K562 (cell line): ENCODE measurements around the gene SKOR1. TPM values are rescaled to one million over a fixed set of nuclear protein-coding genes. Genes with fewer than 3 reads are reported as not detected.

Experiments used
- CEBPB ChIP-seq: fragments of 450-650 bp; IDR thresholded peaks from 2 replicates; pipeline ENCODE4 v1.6.1; 2016; ENCODE audit warnings: missing genetic modification characterization, missing compliant biosample characterization
- CXXC5 ChIP-seq: fragments of 250-450 bp; sonication (Bioruptor Pico); IDR thresholded peaks from 2 replicates; pipeline ENCODE4 v1.8.0; 2022; ENCODE audit warnings: inconsistent platforms, mild to moderate bottlenecking, moderate library complexity
- HDAC3 ChIP-seq: fragments of 450-650 bp; IDR thresholded peaks from 2 replicates; pipeline ENCODE4 v1.6.1; 2018; ENCODE audit warnings: borderline replicate concordance, mild to moderate bottlenecking, moderate library complexity; ENCODE audit not compliant: partially characterized antibody
- HMGN3 ChIP-seq: IDR thresholded peaks from 2 replicates; pipeline ENCODE4 v1.6.1; 2011; ENCODE audit warnings: borderline replicate concordance, low read depth, mild to moderate bottlenecking, mixed read lengths, low read length; ENCODE audit not compliant: insufficient read length; ENCODE audit errors: extremely low read depth
- L3MBTL2 ChIP-seq: fragments of 450-650 bp; IDR thresholded peaks from 2 replicates; pipeline ENCODE4 v1.6.1; 2016; ENCODE audit warnings: mild to moderate bottlenecking, moderate library complexity
- PHF20 ChIP-seq: fragments of 450-650 bp; IDR thresholded peaks from 2 replicates; pipeline ENCODE4 v1.6.1; 2018; ENCODE audit not compliant: partially characterized antibody
- POLR2B ChIP-seq: fragments of 450-650 bp; IDR thresholded peaks from 2 replicates; pipeline ENCODE4 v1.6.1; 2018; ENCODE audit warnings: low read depth; ENCODE audit not compliant: partially characterized antibody
- RERE ChIP-seq: sonication (generic); formaldehyde crosslinking; IDR thresholded peaks from 2 replicates; pipeline ENCODE4 v1.8.0; 2023; ENCODE audit warnings: missing genetic modification reagents, mild to moderate bottlenecking, borderline replicate concordance
- RFX7 ChIP-seq: fragments of 250-450 bp; sonication (Bioruptor Pico); IDR thresholded peaks from 2 replicates; pipeline ENCODE4 v1.5.1; 2021; ENCODE audit warnings: mild to moderate bottlenecking
- TAF9B ChIP-seq: fragments of 450-650 bp; IDR thresholded peaks from 2 replicates; pipeline ENCODE4 v1.6.1; 2018; ENCODE audit warnings: mild to moderate bottlenecking; ENCODE audit not compliant: partially characterized antibody
- ZFP1 ChIP-seq: fragments of 450-650 bp; formaldehyde crosslinking; IDR thresholded peaks from 2 replicates; pipeline ENCODE4 v1.4.0; 2020; ENCODE audit warnings: mild to moderate bottlenecking, mixed read lengths
- ZNF124 ChIP-seq: sonication (generic); formaldehyde crosslinking; IDR thresholded peaks from 2 replicates; pipeline ENCODE4 v1.8.1; 2022; ENCODE audit warnings: missing genetic modification reagents
- ZNF174 ChIP-seq: fragments of 250-450 bp; sonication (Bioruptor Pico); IDR thresholded peaks from 2 replicates; pipeline ENCODE4 v1.4.0; 2020; ENCODE audit warnings: mild to moderate bottlenecking
- ZNF592 ChIP-seq: fragments of 450-650 bp; IDR thresholded peaks from 2 replicates; pipeline ENCODE4 v1.6.1; 2017; ENCODE audit warnings: antibody characterized with exemption, mild to moderate bottlenecking
- ZNF639 ChIP-seq, 2 experiments: fragments of 200-800 bp in 1 of 2; sonication (Bioruptor generic) in 1 of 2; sonication (generic) in 1 of 2; formaldehyde crosslinking in 1 of 2; IDR thresholded peaks in 1 of 2; conservative IDR thresholded peaks in 1 of 2; 2 replicates each; pipeline versions ENCODE4 v1.5.0 to v1.6.1; 2016 to 2020; ENCODE audit warnings: missing compliant biosample characterization in 1 of 2, missing genetic modification characterization in 1 of 2, missing genetic modification reagents in 1 of 2
- ZSCAN32 ChIP-seq: fragments of 450-650 bp; formaldehyde crosslinking; IDR thresholded peaks from 2 replicates; pipeline ENCODE4 v1.4.0; 2020; ENCODE audit warnings: mild to moderate bottlenecking, moderate library complexity
- polyA plus RNA-seq, 8 experiments: library from polyadenylated mRNA; depleted of rRNA in 4 of 8; stranded (reverse) in 5 of 8; unstranded in 3 of 8; fragments of >200 nt; fragmentation: Nextera tagmentation in 2 of 8; fragmentation: Illumina TruSeq in 1 of 8; extraction: Ambion mirVana in 2 of 8; extraction: Trizol in 1 of 8; gene quantifications; 2 replicates each; pipeline versions ENCODE4 v1.2.1 to v1.2.3, GENCODE V29; 2011 to 2014; ENCODE audit warnings: inconsistent platforms in 1 of 8, missing spikeins in 1 of 8
- total RNA-seq, 7 experiments: library from RNA; depleted of rRNA in 6 of 7; stranded (reverse); fragments of >200 nt in 6 of 7; fragmentation: Illumina TruSeq in 2 of 7; extraction: Trizol in 2 of 7; gene quantifications; 2 replicates each; pipeline versions ENCODE4 v1.2.1 to v1.2.3, GENCODE V29; 2011 to 2021; ENCODE audit warnings: low replicate concordance in 1 of 7

Gene SKOR1
- total and polyA plus RNA-seq, 9 of the 15 experiments (the other 6 are each of a cell fraction or from before 2014, with no cell fraction given): 0.04 to 0.41 (median 0.09) TPM; not detected in 3

- TF ChIP-seq ZFP1 (CRISPR knock-in tag) (no peak), CEBPB (no peak), TAF9B (peak; percentile 51), POLR2B (peak; percentile 83), PHF20 (peak; percentile 45), ZNF592 (peak; percentile 92), ZNF174 (CRISPR knock-in tag) (no peak), HMGN3 (peak; percentile 67), CXXC5 (peak; percentile 91), ZNF639 (CRISPR knock-in tag; conservative IDR thresholded peaks at IDR 0.05 in 1 of 2, IDR thresholded peaks at IDR 0.05 in 1 of 2) (peak in 1 of 2 experiments; percentile 71; a peak in 2 of 4 replicates), ZSCAN32 (no peak), RFX7 (CRISPR knock-in tag) (no peak), RERE (CRISPR knock-in tag) (no peak), ZNF124 (no peak), L3MBTL2 (peak; percentile 74), HDAC3 (peak; percentile 14)
Observed at GRCh38 chr15:67839929-67840748, 14.8 kb downstream of the SKOR1 start, which contains the start of gene RNU6-1 (continued).
